NK-92 treated with Interleukin-12 subunit alpha and Interleukin-12 subunit beta, amount 100 ng/mL, for 24 hours (cell line): ENCODE results near the gene HSPA1L.
"Not testable (repeated sequence)": the region's sequence is repeated elsewhere in the genome, so short reads cannot be mapped to it uniquely, and the experiment has no call there.

Experiments
- DNase-seq: peaks from one replicate; lab custom pipeline; 2025; lab: John Stamatoyannopoulos, UW

The HSPA1L gene

DNA sequence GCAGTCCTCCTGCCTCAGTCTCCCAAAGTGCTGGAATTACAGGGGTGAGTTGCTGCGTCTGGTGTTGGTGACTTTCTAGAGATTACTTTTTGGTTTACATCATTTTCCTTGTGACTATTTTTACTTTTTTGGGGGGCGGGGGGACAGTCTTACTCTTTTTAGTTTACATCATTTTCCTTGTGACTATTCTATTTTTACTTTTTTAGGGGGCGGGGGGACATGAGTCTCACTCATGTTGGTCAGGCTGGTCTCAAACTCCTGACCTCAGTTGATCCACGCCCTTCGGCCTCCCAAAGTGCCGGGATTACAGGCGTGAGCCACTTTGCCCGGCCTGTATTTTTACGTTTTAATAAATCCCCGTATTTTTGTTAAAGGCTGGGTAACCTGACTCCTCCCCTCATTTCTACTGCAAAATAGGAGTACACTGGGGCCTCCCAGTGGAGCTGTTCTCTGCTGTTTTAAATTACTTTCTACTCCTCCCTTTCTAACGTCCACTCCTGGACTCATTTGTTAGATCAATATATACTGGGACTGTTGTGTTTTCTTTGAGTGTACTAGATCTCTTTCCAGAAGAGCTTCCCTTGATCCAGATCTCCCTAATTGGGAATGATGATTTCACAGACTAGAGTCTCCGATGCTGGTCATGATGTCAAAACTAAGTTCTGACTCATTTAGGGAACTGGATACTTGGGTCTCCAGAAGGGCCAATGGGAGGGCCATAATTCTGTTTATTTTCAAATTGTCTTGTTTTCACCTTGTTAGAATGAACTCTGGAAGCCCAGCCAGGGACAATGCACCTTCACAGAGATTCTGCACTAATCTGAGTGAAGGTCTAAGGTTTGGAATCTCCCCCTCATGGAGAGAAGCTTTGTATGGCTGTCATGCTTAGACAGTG lies 21.6 kb upstream of the HSPA1L start:
- DNase-seq: no peak

DNA sequence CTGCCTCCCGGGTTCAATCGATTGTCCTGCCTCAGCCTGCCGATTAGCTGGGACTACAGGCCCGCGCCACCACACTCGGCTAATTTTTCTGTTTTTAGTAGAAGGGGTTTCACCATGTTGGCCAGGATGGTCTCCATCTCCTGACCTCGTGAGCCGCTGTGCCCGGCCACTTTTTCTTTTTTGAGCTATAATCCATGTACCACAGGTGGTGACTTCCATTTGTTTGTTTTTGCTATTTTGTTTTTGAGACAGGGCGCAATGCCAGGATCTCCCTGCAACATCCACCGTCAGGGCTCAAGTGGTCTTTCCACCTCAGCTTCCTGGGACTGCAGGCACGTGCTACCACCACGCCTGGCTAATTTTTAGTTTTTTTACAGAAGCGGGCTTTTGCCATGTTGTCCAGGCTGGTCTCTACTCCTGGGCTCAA lies 21.0 kb upstream of the HSPA1L start:
- DNase-seq: no peak

GRCh38 chr6:31834367-31835250 lies 19.5 kb upstream of the HSPA1L start:
- DNase-seq: peak; percentile 74

- no peak for DNase-seq
Measured at GRCh38 chr6:31831350-31832215, 16.5 kb upstream of the HSPA1L start.

DNA sequence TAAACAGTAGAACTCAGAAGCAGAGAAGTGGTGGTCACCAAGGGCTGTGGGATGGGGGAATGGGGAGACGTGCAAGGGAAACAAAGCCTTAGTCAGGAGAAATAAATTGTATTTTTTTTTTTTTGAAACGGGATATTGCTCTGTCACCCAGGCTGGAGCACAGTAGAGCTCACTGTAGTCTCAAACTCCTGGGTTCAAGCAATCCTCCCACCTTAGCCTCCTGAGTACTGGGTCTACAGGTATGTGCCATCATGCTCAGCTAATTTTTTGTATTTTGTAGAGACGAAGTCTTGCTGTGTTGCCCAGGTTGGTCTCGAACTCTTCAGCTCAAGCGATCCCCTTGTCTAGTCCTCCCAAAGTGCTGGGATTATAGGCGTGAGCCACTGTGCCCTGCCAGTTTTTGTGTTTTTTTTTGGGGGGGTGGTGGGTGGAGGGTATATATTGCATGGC lies 15.8 kb upstream of the HSPA1L start:
- DNase-seq: no peak

DNA sequence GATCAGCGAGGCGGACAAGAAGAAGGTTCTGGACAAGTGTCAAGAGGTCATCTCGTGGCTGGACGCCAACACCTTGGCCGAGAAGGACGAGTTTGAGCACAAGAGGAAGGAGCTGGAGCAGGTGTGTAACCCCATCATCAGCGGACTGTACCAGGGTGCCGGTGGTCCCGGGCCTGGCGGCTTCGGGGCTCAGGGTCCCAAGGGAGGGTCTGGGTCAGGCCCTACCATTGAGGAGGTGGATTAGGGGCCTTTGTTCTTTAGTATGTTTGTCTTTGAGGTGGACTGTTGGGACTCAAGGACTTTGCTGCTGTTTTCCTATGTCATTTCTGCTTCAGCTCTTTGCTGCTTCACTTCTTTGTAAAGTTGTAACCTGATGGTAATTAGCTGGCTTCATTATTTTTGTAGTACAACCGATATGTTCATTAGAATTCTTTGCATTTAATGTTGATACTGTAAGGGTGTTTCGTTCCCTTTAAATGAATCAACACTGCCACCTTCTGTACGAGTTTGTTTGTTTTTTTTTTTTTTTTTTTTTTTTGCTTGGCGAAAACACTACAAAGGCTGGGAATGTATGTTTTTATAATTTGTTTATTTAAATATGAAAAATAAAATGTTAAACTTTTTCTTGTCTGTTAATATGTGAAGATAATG lies 14.7 kb upstream of the HSPA1L start:
- DNase-seq: no peak

- peak; percentile 63 for DNase-seq
Measured at GRCh38 chr6:31827286-31828079, 12.4 kb upstream of the HSPA1L start, which contains the start of gene HSPA1B. Gene HSPA1B, plus strand, starts transcription at chr6:31827738. Its CDS starts 213 bp downstream, at chr6:31827951.

GRCh38 chr6:31826793-31827285 lies 11.8 kb upstream of the HSPA1L start:
- no peak for DNase-seq

GRCh38 chr6:31825553-31825952 lies 10.5 kb upstream of the HSPA1L start:
- DNase-seq: no peak

GRCh38 chr6:31823592-31824196 lies 8.6 kb upstream of the HSPA1L start:
- not testable (repeated sequence) for DNase-seq

- peak; percentile 70 for DNase-seq
Measured at GRCh38 chr6:31822036-31822821, 7.1 kb upstream of the HSPA1L start.

DNA sequence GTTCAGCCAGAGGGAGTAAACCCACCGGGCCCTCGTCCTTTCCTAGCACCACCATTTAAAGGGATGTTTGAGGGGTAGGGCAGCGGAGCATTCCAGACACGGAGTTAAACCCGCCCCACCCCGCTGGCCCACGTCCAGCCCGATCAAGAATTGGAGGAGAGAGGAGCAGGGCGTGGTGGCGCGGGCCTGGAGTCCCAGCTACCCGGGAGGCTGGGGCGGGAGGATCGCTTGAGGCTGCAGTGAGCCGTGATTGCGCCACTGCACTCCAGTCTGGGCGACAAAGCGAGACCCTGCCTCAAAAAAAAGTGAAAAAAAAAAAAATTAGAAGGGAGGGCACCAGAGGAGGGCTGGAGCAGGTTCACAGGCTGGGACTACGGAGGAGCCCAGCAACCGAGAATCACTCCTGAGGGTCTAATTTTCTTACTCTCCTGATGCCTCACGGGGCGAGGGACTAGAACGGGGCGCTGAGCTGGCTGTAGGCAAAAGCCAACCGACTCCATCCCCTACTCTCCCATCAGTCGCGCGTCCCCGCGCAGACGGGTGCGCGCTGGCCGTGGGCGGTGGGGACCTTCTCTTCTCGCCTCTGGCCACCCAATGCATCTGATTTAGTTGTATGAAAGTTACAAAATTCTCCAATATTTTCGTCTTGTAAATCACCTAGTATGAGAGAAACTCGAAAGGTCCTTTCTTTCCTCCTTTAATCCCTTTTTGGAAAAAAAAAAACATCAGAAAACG lies 6.4 kb upstream of the HSPA1L start:
- peak; percentile 59 for DNase-seq

- DNase-seq: not testable (repeated sequence)
Measured at GRCh38 chr6:31820399-31820798, 5.3 kb upstream of the HSPA1L start.

DNA sequence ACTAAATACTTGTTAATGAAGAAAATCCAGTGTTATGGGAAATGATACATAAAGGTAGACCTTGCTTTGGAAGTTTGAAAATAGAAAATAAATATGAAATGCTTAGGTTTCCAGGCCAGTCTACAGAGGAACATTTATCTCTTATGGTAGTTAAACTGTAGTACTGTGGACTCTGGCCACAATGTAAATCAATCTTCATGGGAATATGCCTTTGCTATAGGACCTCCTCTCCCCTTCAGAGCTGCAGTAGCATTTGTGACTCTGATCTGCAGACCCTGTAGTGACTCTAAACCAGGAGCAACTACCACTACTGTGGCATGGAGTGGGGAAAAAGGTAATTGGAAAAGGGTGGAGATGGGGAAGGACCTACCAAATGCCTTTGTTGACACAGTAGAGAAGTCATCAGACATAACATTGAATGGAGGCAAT lies 4.8 kb upstream of the HSPA1L start:
- DNase-seq: no peak

GRCh38 chr6:31817929-31818511 lies 2.9 kb upstream of the HSPA1L start:
- not testable (repeated sequence) for DNase-seq

- not testable (repeated sequence) for DNase-seq
Measured at GRCh38 chr6:31817133-31817928, 2.2 kb upstream of the HSPA1L start.

GRCh38 chr6:31814677-31815024 lies 432 bp downstream of the HSPA1L start:
- DNase-seq: no peak
